Spleen (tissue), 7 donors: ENCODE measurements around the gene CYB561.

Source experiments
- POLR2A ChIP-seq, 3 donors: fragments of 450-650 bp; IDR thresholded peaks; one replicate each; pipeline ENCODE4 v1.5.1; 2017; ENCODE audit warnings: antibody characterized with exemption in 3 of 3, mild to moderate bottlenecking in 1 of 3
- TF ChIP-seq, protein P1 (sequence below), 11 experiments: fragments of 200-600 bp in 7 of 11; fragments of 450-650 bp in 4 of 11; sonication (generic) in 4 of 11; IDR thresholded peaks in 8 of 11; conservative IDR thresholded peaks in 3 of 11; 1 replicate in 7 of 11; 2 replicates in 4 of 11; pipeline versions ENCODE4 v1.4.0 to v1.8.0; 2016 to 2021; ENCODE audit warnings: antibody characterized with exemption in 11 of 11, inconsistent platforms in 4 of 11, mild to moderate bottlenecking in 1 of 11
- donor health status: DM: no; HTN: no; CAD: no; lungs with moderate emphysema.
- donor health status: DM: no; HTN: no; CAD: no.
- donor health status: DM: no; HTN: no; CAD: no.

DNA sequence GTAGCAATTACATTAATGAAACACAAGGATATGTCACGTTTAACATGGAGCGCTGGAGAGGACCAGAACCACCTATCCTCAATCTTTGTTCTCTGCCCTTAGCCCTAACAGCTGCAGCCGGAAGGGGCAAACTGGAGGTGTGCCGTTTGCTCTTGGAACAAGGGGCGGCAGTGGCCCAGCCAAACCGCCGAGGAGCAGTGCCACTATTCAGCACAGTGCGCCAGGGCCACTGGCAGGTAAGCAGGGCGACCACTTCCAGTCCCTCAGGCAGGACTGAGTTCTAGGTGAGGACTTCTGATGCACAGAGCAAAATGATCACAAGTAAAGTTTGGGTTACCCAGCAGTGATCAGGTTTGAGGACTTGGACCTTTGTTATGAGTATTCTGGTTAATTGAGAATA lies 41.1 kb downstream of the CYB561 start:
- TF ChIP-seq POLR2A (IDR thresholded peaks at IDR 0.05), result no peak
- TF ChIP-seq, protein P1, sequence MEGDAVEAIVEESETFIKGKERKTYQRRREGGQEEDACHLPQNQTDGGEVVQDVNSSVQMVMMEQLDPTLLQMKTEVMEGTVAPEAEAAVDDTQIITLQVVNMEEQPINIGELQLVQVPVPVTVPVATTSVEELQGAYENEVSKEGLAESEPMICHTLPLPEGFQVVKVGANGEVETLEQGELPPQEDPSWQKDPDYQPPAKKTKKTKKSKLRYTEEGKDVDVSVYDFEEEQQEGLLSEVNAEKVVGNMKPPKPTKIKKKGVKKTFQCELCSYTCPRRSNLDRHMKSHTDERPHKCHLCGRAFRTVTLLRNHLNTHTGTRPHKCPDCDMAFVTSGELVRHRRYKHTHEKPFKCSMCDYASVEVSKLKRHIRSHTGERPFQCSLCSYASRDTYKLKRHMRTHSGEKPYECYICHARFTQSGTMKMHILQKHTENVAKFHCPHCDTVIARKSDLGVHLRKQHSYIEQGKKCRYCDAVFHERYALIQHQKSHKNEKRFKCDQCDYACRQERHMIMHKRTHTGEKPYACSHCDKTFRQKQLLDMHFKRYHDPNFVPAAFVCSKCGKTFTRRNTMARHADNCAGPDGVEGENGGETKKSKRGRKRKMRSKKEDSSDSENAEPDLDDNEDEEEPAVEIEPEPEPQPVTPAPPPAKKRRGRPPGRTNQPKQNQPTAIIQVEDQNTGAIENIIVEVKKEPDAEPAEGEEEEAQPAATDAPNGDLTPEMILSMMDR (IDR thresholded peaks at IDR 0.05 in 8 of 11, conservative IDR thresholded peaks at IDR 0.05 in 3 of 11), result no peak
